ENCODE results near the gene ETV5. TPM values are rescaled to one million over a fixed set of nuclear protein-coding genes. Genes with fewer than 3 reads are reported as not detected.

The ETV5 gene
- total RNA-seq, 1 donor from 2014 or later, result 1.9 TPM

GRCh38 chr3:186097317-186097662 is 11.6 kb downstream of the ETV5 start:
- intact Hi-C loops (cut with micrococcal nuclease), result no loop called here

- intact Hi-C loops (cut with micrococcal nuclease), result no loop called here
Observed at GRCh38 chr3:186096290-186096689, 12.6 kb downstream of the ETV5 start.

- intact Hi-C loops (cut with micrococcal nuclease), result no loop called here
Observed at GRCh38 chr3:186095561-186096081, 13.3 kb downstream of the ETV5 start.

GRCh38 chr3:186094696-186095425 is 14.0 kb downstream of the ETV5 start:
- intact Hi-C loops (cut with micrococcal nuclease), result no loop called here

GRCh38 chr3:186094271-186094670 is 14.6 kb downstream of the ETV5 start:
- intact Hi-C loops (cut with micrococcal nuclease), result no loop called here

GRCh38 chr3:186093271-186093900 is 15.5 kb downstream of the ETV5 start:
- intact Hi-C loops (cut with micrococcal nuclease), result no loop called here

- intact Hi-C loops (cut with micrococcal nuclease), result no loop called here
Observed at GRCh38 chr3:186092360-186093070, 16.4 kb downstream of the ETV5 start.

GRCh38 chr3:186090901-186091300 is 18.0 kb downstream of the ETV5 start:
- intact Hi-C loops (cut with micrococcal nuclease), result no loop called here

GRCh38 chr3:186088335-186088734 is 20.6 kb downstream of the ETV5 start:
- intact Hi-C loops (cut with micrococcal nuclease), result no loop called here

GRCh38 chr3:186084264-186084663 is 24.6 kb downstream of the ETV5 start:
- intact Hi-C loops (cut with micrococcal nuclease), result no loop called here

GRCh38 chr3:186083746-186084145 is 25.1 kb downstream of the ETV5 start:
- intact Hi-C loops (cut with micrococcal nuclease), result no loop called here

GRCh38 chr3:186082150-186082549 is 26.7 kb downstream of the ETV5 start:
- intact Hi-C loops (cut with micrococcal nuclease), result no loop called here

- intact Hi-C loops (cut with micrococcal nuclease), result no loop called here
Observed at GRCh38 chr3:186081678-186082077, 27.2 kb downstream of the ETV5 start.

- intact Hi-C loops (cut with micrococcal nuclease), result no loop called here
Observed at GRCh38 chr3:186080849-186081438, 27.9 kb downstream of the ETV5 start.

- intact Hi-C loops (cut with micrococcal nuclease), result no loop called here
Observed at GRCh38 chr3:186079925-186080324, 29.0 kb downstream of the ETV5 start.

GRCh38 chr3:186077466-186077865 is 31.4 kb downstream of the ETV5 start:
- intact Hi-C loops (cut with micrococcal nuclease), result no loop called here

GRCh38 chr3:186075931-186076567 is 32.8 kb downstream of the ETV5 start:
- intact Hi-C loops (cut with micrococcal nuclease), result no loop called here

GRCh38 chr3:186075489-186075888 is 33.4 kb downstream of the ETV5 start:
- intact Hi-C loops (cut with micrococcal nuclease), result no loop called here

- intact Hi-C loops (cut with micrococcal nuclease), result no loop called here
Observed at GRCh38 chr3:186073641-186074040, 35.2 kb downstream of the ETV5 start.

GRCh38 chr3:186070996-186071395 is 37.9 kb downstream of the ETV5 start:
- intact Hi-C loops (cut with micrococcal nuclease), result no loop called here

- intact Hi-C loops (cut with micrococcal nuclease), result no loop called here
Observed at GRCh38 chr3:186070550-186070949, 38.3 kb downstream of the ETV5 start.
